Panc1 (cell line): ENCODE results near the gene NEO1. TPM values are rescaled to one million over a fixed set of nuclear protein-coding genes. Genes with fewer than 3 reads are reported as not detected.

ENCODE experiments used
- ATAC-seq: fragments of 200-7000 bp; cut with Tn5 transposase; 2 replicates; pipeline ENCODE4 v1.9.1; 2020; ENCODE audit warnings: mild to moderate bottlenecking, moderate library complexity
- BruUV-seq: library from RNA; stranded (reverse); fragments of 400-500 nt; replicated peaks from 2 replicates; lab custom pipeline; 2021; lab: Mats Ljungman, UMichigan
- CTCF ChIA-PET: fragments of 300-600 bp; sonication (Branson Sonifier 250); formaldehyde crosslinking; loops from one replicate; lab custom pipeline; 2022; ENCODE audit warnings: antibody characterized with exemption; lab: Charles Lee
- POLR2A ChIA-PET: fragments of 300-600 bp; sonication (Branson Sonifier 250); formaldehyde crosslinking; loops from one replicate; lab custom pipeline; 2022; ENCODE audit warnings: antibody characterized with exemption; lab: Charles Lee
- DNase-seq: peaks from one replicate; pipeline ENCODE4 v3.0.0-alpha.2; 2010; ENCODE audit warnings: low read depth, low spot score
- H3K27ac ChIP-seq: 2 replicates; pipeline ENCODE4 v1.5.1; 2011; ENCODE audit warnings: mild to moderate bottlenecking, low read length, inconsistent platforms
- H3K27me3 ChIP-seq: fragments of 200-500 bp; sonication (Bioruptor generic); 2 replicates; pipeline ENCODE4 v1.6.0; 2014; ENCODE audit warnings: low read length, inconsistent platforms; ENCODE audit not compliant: control insufficient read depth, insufficient read depth
- H3K36me3 ChIP-seq: fragments of 200-500 bp; sonication (Bioruptor generic); 2 replicates; pipeline ENCODE4 v1.5.1; 2014; ENCODE audit warnings: inconsistent platforms, mild to moderate bottlenecking, low read length, moderate library complexity; ENCODE audit not compliant: control insufficient read depth, insufficient read depth
- H3K4me1 ChIP-seq: 2 replicates; pipeline ENCODE4 v1.5.1; 2011; ENCODE audit warnings: inconsistent platforms, mild to moderate bottlenecking, low read length, moderate library complexity; ENCODE audit not compliant: control insufficient read depth, insufficient read depth
- H3K4me3 ChIP-seq, 2 experiments: 2 replicates each; pipeline ENCODE4 v1.5.1; 2011 to 2012; ENCODE audit warnings: low read depth in 2 of 2, low read length in 2 of 2, mild to moderate bottlenecking in 2 of 2, inconsistent platforms in 1 of 2, moderate library complexity in 1 of 2
- H3K9me3 ChIP-seq: fragments of 200-500 bp; sonication (Bioruptor generic); 2 replicates; pipeline ENCODE4 v1.5.1; 2014; ENCODE audit warnings: low read depth, mild to moderate bottlenecking, inconsistent platforms, low read length, moderate library complexity; ENCODE audit not compliant: control insufficient read depth, insufficient read depth
- CTCF ChIP-seq: fragments of 450-650 bp; IDR thresholded peaks from 2 replicates; pipeline ENCODE4 v1.5.1; 2017; ENCODE audit warnings: mild to moderate bottlenecking
- POLR2AphosphoS5 ChIP-seq: IDR thresholded peaks from 2 replicates; pipeline ENCODE4 v1.6.1; 2012; ENCODE audit warnings: mild to moderate bottlenecking, low read depth, low read length, moderate library complexity
- REST ChIP-seq, 2 experiments: IDR thresholded peaks; 2 replicates each; pipeline ENCODE4 v1.6.1; 2011 to 2012; ENCODE audit warnings: low read depth in 2 of 2, control low read depth in 1 of 2, low read length in 1 of 2, mild to moderate bottlenecking in 1 of 2, moderate library complexity in 1 of 2; ENCODE audit not compliant: insufficient read depth in 1 of 2
- SIN3A ChIP-seq: IDR thresholded peaks from 2 replicates; pipeline ENCODE4 v1.6.1; 2012; ENCODE audit warnings: low read depth, mild to moderate bottlenecking, low read length, moderate library complexity, borderline replicate concordance; ENCODE audit not compliant: insufficient read depth
- TCF7L2 ChIP-seq: IDR thresholded peaks from 2 replicates; pipeline ENCODE4 v1.6.1; 2011; ENCODE audit warnings: mild to moderate bottlenecking, low read depth, low read length, inconsistent platforms
- in situ Hi-C: cut with HindIII; loops from 2 replicates; pipeline ENCODE4 v1.10.0; 2016; ENCODE audit warnings: low sequenced_read_pairs, low pct_unique_long_range_greater_than_20kb
- intact Hi-C: fragments of 100-400 bp; cut with micrococcal nuclease; formaldehyde crosslinking; loops from one replicate; pipeline ENCODE4 v1.10.0; 2022; ENCODE audit not compliant: unreplicated experiment
- total RNA-seq: library from RNA; stranded (reverse); gene quantifications from one replicate; pipeline ENCODE4 v1.2.1, GENCODE V29; 2021; ENCODE audit not compliant: unreplicated experiment

Gene NEO1
- total RNA-seq, 1 experiment from 2014 or later: 7.5 TPM

DNA sequence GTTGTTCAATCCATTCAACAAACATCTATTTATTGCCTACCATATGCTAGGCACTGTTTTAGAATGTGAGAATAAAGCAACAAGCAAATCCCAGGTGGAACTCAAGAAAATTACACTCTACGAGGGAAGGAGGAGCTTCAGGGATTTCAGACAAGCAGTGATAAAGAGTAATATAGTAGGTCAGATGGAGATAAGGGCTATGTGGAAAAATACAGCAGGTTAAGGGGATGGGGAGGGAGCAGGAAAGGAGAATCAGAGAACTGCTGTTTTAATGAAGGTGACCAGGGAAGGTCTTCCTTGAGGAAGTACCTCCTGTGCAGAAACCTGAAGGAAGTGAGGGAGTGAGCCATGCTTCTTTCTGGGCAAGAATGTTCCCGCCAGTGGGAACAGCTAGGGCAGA, 47.2 kb upstream of the NEO1 start:
- CTCF ChIA-PET: no interaction called here

DNA sequence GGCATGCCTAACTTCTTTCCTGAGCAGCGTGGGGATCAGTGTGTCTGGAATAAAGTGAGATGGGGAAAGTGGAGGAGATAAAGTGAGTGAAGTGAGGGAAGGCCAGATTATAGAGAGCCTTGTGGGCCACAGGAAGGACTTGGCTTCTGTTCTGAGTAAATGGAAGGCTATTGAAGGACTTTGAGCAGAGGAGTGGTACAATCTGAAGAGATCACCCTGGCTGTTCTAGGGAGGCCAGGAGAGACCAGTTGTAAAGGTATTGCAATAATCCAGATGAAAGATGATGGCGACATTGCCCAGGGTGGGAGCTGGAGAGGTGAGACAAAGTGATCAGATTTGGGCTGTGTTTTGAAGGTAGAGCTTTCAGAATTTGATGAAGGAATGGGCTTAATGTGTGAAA, 46.8 kb upstream of the NEO1 start:
- no peak for ATAC-seq
- CTCF ChIA-PET: no interaction called here
- POLR2A ChIA-PET: no interaction called here

More for the DNA sequence above, 47.2 kb upstream of the NEO1 start:
- Histone ChIP-seq H3K4me1 (no peaks in the 10 kb centered on the region), H3K27ac (no peak overlapping the region), H3K4me3 (no peak overlapping the region), H3K27me3 (peaks cover 6% of the 10 kb centered on the region), H3K36me3 (no peaks in the 10 kb centered on the region), H3K9me3 (no peaks in the 10 kb centered on the region)
- BruUV-seq: no TSS peak
- no peak for TF ChIP-seq SIN3A
- no peak for TF ChIP-seq REST (IDR thresholded peaks at IDR 0.05; ENCODE audit: insufficient read depth in 1 of 2, low read depth in 2 of 2, low read length in 1 of 2)
- TF ChIP-seq CTCF: no peak
- no peak for TF ChIP-seq TCF7L2
- TF ChIP-seq POLR2AphosphoS5: no peak
- intact Hi-C loops: no loop called here
- POLR2A ChIA-PET: no interaction called here
- no peak for ATAC-seq
- in situ Hi-C loops: no loop called here
- DNase-seq: no peak

More for the DNA sequence above, 46.8 kb upstream of the NEO1 start:
- BruUV-seq: no TSS peak
- H3K4me3 ChIP-seq: no peak overlapping the region
- H3K27me3 ChIP-seq: peaks cover 6% of the 10 kb centered on the region
- no peaks in the 10 kb centered on the region for H3K36me3 ChIP-seq
- H3K4me1 ChIP-seq: no peaks in the 10 kb centered on the region
- in situ Hi-C loops: no loop called here
- intact Hi-C loops: no loop called here
- no peak overlapping the region for H3K27ac ChIP-seq
- no peak for TF ChIP-seq CTCF
- TF ChIP-seq POLR2AphosphoS5: no peak
- TF ChIP-seq TCF7L2: no peak
- no peak for TF ChIP-seq SIN3A
- no peak for TF ChIP-seq REST (IDR thresholded peaks at IDR 0.05; ENCODE audit: insufficient read depth in 1 of 2, low read depth in 2 of 2, low read length in 1 of 2)
- H3K9me3 ChIP-seq: no peaks in the 10 kb centered on the region
- no peak for DNase-seq
